Erythroblast (primary cell): Measurements from ENCODE around the gene RABL2A.
A peak's percentile ranks its signal among the peaks of the same experiment; 100 is the strongest.
"Not testable (repeated sequence)": the region's sequence is repeated elsewhere in the genome, so short reads cannot be mapped to it uniquely, and the experiment has no call there.

Source experiments
- GATA1 ChIP-seq: IDR thresholded peaks from 2 replicates; pipeline ENCODE4 v1.6.1; 2011; ENCODE audit warnings: low read depth, mild to moderate bottlenecking, control low read depth, low read length, moderate library complexity
- POLR2A ChIP-seq: IDR thresholded peaks from 2 replicates; pipeline ENCODE4 v1.6.1; 2011; ENCODE audit warnings: mild to moderate bottlenecking, low read length

DNA sequence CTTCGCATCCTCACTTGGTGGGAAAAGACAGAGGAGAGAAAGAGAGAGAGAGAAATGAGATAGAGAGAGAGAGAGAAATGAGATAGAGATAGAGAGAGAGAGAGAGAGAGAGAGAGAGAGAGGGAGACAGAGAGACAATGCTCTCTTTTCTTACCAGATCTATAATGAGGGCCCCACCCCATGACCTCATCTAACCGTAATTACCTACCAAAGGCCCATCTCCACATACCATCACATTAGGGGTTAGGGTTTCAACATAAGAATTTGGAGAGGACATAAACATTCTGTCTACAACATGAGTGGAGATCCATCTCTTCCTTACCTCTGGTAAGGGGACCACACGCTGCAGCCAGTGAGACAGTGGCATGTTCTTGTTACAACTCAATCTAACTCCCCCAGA lies 44.6 kb upstream of the RABL2A start:
- peak; percentile 12 for TF ChIP-seq POLR2A
- not testable (repeated sequence) for TF ChIP-seq GATA1
